ENCODE data around the gene TEDC2.
A peak's percentile ranks its signal among the peaks of the same experiment; 100 is the strongest.

- TF ChIP-seq CTCF (IDR thresholded peaks at IDR 0.05; ENCODE audit: control extremely low read depth in 1 of 3, insufficient read depth in 1 of 3, low read depth in 1 of 3, low read length in 3 of 3): peak in 2 of 3 experiments; percentile 30 to 40; a peak in 2 of 4 replicates
- no peak for TF ChIP-seq BRCA1 (IDR thresholded peaks at IDR 0.05; ENCODE audit: low read depth, low read length)
- TF ChIP-seq EP300 (IDR thresholded peaks at IDR 0.05; ENCODE audit: borderline replicate concordance in 1 of 2, low read depth in 2 of 2, low read length in 2 of 2): no peak
- no peak for TF ChIP-seq CHD7 (IDR thresholded peaks at IDR 0.05; ENCODE audit: insufficient replicate concordance, low read length)
- no peak for TF ChIP-seq POLR2A (IDR thresholded peaks at IDR 0.05; ENCODE audit: control extremely low read depth in 1 of 2, low read depth in 2 of 2, low read length in 2 of 2)
- TF ChIP-seq POLR2AphosphoS5 (IDR thresholded peaks at IDR 0.05; ENCODE audit: low read depth, low read length): no peak
- TF ChIP-seq CREB1 (IDR thresholded peaks at IDR 0.05): no peak
- TF ChIP-seq TAF7 (optimal IDR thresholded peaks at IDR 0.05; ENCODE audit: borderline replicate concordance, low read depth, low read length): no peak
- no peak for TF ChIP-seq HDAC2 (IDR thresholded peaks at IDR 0.05; ENCODE audit: borderline replicate concordance in 1 of 2, low read depth in 2 of 2, low read length in 2 of 2)
- TF ChIP-seq CHD2 (IDR thresholded peaks at IDR 0.05; ENCODE audit: low read length): no peak
- TF ChIP-seq CHD1 (IDR thresholded peaks at IDR 0.05; ENCODE audit: low read depth, low read length): no peak
- TF ChIP-seq USF2 (IDR thresholded peaks at IDR 0.05; ENCODE audit: low read length): no peak
- no peak for TF ChIP-seq SIX5 (IDR thresholded peaks at IDR 0.05; ENCODE audit: low read depth, low read length)
These were observed 40.6 kb downstream of the TEDC2 start for GRCh38 chr16:2500430-2500917.
